Measurements from ENCODE around the gene AQP12A.

The AQP12A gene

DNA sequence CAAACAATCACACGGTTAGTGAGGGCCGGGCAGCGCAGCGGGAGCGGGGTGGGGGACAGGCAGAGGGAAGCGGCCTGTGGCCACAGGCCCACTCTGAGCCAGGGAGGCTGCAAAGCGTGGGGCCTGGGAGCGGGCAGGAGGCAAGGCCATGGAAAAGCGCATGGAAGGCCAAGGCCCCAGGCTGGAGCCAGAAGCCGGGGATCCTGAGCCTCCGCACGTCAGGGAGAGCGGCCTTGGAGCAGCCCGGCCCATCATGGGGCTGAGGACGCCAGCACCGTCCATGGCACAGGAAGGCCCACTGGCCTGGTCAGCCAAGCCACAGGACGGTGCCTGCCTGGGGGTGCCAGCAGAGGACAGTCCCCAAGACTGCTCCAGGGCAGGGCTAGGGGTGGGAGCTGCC is 43.1 kb downstream of the AQP12A start:
- FAIRE-seq (no peak), DNase-seq (ENCODE audit: insufficient read length, low spot score) (no peak)

- FAIRE-seq (no peak), DNase-seq (ENCODE audit: insufficient read length, low spot score) (no peak)
Measured at GRCh38 chr2:240735476-240735875, 43.8 kb downstream of the AQP12A start.

- no peak for DNase-seq (ENCODE audit: insufficient read length, low spot score)
- FAIRE-seq, result no peak
Measured at GRCh38 chr2:240736281-240737250, 44.9 kb downstream of the AQP12A start.

DNA sequence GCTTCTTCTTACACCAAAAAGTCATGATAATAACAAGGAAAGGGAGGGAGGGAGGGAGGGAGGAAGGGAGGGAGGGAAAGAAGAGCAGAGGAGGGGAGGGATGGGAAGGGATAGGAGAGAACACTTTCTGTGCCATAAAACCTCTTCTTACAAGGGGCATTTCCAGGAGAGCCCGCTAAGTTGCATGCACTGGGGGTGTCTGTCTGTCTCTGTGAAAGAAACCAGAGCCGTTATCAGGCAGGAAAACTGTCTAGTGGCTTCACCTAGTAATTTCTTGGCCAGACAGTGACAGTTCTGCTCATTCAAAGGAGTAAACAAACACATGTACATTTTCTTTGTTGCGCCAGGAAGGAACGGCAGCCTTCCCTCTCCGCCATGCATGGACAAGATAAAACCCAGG is 45.8 kb downstream of the AQP12A start:
- FAIRE-seq (no peak), DNase-seq (ENCODE audit: insufficient read length, low spot score) (no peak)

- no peak for DNase-seq (ENCODE audit: insufficient read length, low spot score)
- FAIRE-seq, result no peak
Measured at GRCh38 chr2:240737958-240738357, 46.3 kb downstream of the AQP12A start.

GRCh38 chr2:240739797-240740196 is 48.1 kb downstream of the AQP12A start:
- DNase-seq (ENCODE audit: insufficient read length, low spot score), result no peak
- no peak for FAIRE-seq

DNA sequence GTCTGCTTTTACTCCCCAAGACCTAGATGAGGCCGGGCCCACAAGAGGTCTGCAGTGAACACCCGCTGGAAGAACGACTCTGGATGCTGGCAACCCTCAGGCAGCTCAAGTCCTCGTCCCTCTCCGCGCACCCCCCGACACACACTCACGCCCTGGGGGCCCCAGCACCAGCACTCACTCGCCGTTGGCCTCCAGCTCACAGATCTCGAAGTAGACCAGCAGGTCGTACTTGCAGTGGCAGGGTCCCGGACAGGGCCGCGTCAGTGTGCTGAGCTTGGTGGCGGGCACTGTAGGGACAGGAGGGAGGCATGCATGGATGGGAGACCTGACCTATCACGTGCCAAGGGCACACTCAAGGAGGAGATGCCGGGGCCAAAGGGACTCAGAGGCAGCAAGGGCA is 49.4 kb downstream of the AQP12A start:
- no peak for DNase-seq (ENCODE audit: insufficient read length, low spot score)
- FAIRE-seq, result no peak

GRCh38 chr2:240742602-240743095 is 51.0 kb downstream of the AQP12A start:
- FAIRE-seq, result no peak
- no peak for DNase-seq (ENCODE audit: insufficient read length, low spot score)

- DNase-seq (ENCODE audit: insufficient read length, low spot score), result no peak
- FAIRE-seq, result no peak
Measured at GRCh38 chr2:240745456-240745855, 53.8 kb downstream of the AQP12A start.

- FAIRE-seq (no peak), DNase-seq (ENCODE audit: insufficient read length, low spot score) (no peak)
Measured at GRCh38 chr2:240745962-240746361, 54.3 kb downstream of the AQP12A start.

GRCh38 chr2:240746671-240747070 is 55.0 kb downstream of the AQP12A start:
- FAIRE-seq, result no peak
- DNase-seq (ENCODE audit: insufficient read length, low spot score), result no peak

DNA sequence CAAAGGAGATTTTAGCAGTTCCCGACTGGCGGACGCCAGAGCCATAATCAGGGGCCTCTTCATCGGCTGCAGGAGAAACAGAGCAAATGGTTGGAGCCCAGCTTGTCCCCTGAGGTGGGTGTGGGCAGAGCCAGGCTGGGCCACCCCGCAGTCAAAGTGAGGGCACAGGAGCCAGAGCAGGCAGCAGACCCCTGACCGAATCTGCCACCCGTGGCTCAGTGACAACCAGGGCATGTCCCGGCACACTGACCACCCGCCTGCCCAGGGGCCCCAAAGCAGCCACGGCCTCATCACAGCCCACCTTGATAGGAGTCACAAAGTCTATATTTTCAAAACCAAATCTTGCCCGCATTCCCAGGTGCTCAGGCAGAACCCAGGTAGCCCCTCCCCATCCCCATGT is 55.6 kb downstream of the AQP12A start:
- no peak for FAIRE-seq
- DNase-seq (ENCODE audit: insufficient read length, low spot score), result no peak
